IgD-negative memory B cell (primary cell): ENCODE results near the gene GCHFR. TPM values are rescaled to one million over a fixed set of nuclear protein-coding genes. Genes with fewer than 3 reads are reported as not detected.

Experiments used
- H3K27ac Mint-ChIP-seq, 3 donors: one replicate each; pipeline ENCODE4 v1.8.0; 2020 to 2022; ENCODE audit warnings: mild to moderate bottlenecking in 3 of 3, mixed read lengths in 3 of 3, moderate library complexity in 1 of 3
- H3K27me3 Mint-ChIP-seq: one replicate; pipeline ENCODE4 v1.8.0; 2021; ENCODE audit warnings: mixed read lengths
- H3K36me3 Mint-ChIP-seq: one replicate; pipeline ENCODE4 v1.8.0; 2020; ENCODE audit warnings: mild to moderate bottlenecking, mixed read lengths
- H3K4me1 Mint-ChIP-seq, 3 donors: one replicate each; pipeline ENCODE4 v1.8.0; 2020 to 2022; ENCODE audit warnings: mixed read lengths in 3 of 3, mild to moderate bottlenecking in 1 of 3
- H3K4me3 Mint-ChIP-seq, 4 donors: one replicate each; pipeline ENCODE4 v1.8.0; 2020 to 2022; ENCODE audit warnings: mild to moderate bottlenecking in 4 of 4, mixed read lengths in 4 of 4, moderate library complexity in 3 of 4
- H3K9me3 Mint-ChIP-seq, 3 donors: one replicate each; pipeline ENCODE4 v1.8.0; 2020 to 2021; ENCODE audit warnings: mixed read lengths in 3 of 3, mild to moderate bottlenecking in 1 of 3
- polyA plus RNA-seq: library from polyadenylated mRNA; unstranded; fragments of 300-500 nt; fragmentation: Illumina TruSeq; gene quantifications from one replicate; pipeline ENCODE4 v1.2.3, GENCODE V29; 2021

The GCHFR gene
- polyA plus RNA-seq, 1 donor from 2014 or later = 44.2 TPM

DNA sequence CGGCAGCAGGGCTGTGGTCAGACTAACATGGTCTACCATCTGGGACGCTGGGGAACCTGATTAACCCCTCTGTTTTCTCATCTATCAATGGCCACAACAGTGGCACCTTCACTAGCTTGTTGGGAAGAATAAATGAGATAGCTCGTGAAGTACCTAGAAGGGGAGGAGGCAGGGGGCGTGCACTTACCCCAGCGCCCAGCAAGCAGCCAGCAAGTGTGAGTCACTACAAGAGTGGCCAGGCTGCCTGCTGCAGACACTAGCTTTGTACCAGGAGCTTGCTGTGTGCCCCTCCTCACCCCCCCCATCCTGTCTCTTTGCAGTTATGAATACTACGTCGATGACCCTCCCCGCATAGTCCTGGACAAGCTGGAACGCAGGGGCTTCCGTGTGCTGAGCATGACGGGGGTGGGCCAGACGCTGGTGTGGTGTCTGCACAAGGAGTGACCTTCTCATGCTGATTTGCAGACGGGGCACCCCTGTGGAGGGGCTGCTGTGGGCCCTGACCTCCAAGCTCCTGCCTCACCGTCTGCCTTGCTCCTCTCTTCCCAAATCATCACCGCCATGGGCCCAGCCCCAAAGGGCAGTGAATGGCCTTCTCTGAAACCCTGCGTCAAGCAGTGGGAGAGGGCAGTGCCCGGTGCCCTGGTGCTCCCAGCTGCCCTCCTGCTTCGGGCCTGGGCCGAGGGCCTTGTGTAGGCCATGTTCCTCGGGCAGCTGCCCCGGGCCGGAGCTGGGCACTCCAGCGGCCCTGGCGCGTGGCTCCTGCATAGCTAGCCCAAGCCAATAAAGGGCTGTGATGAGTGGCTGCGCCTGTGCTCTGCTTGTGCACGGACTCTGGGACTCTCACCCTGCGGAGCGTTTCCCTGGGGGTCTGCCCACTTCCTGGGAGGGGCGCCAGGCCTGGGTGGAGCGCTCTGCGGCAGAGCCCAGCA lies 3.3 kb downstream of the GCHFR start:
- peaks cover 23 to 33% (median 28%) of the 10 kb centered on the region in 3 donors for H3K4me1 Mint-ChIP-seq
- H3K4me3 Mint-ChIP-seq = no peak overlapping the region
- H3K27ac Mint-ChIP-seq = peak overlapping the region in 1 of 3 donors; percentile 23
- peaks cover 2% of the 10 kb centered on the region for H3K27me3 Mint-ChIP-seq
- no peaks in the 10 kb centered on the region for H3K9me3 Mint-ChIP-seq
- H3K36me3 Mint-ChIP-seq = no peaks in the 10 kb centered on the region

DNA sequence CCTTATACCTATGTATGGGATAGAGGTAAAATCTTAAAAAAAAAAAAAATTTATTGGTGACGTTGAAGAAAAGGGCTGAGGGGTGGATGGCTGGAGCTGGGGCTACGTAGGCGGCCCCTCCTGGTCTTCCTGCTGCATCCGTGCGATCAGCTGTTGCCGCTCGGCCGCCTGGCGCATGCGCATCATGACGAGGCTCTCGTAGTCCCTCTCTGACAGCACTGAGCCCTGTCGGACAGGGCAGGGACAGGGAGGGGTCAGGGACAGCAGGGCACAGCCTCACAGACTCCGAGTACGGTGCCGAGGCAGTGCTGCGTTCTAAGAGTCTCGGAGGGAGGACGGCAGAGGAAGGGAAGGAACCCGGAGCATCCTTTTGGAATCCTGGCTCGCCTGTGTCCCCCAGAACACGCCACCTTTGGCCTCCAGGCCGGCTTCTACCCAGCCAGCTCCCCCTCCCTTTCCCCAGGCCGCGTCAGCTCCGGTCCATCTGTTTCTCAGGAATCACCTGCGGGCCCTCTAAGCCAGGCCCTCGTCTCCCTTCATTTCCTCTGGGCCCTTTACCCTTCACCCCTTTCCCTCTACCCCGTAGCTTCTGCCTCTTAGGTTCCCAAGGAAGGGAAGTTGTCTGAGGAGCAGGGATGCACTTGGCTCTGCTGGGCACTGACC lies 4.1 kb downstream of the GCHFR start:
- Mint-ChIP-seq H3K36me3 (no peaks in the 10 kb centered on the region), H3K4me3 (no peak overlapping the region), H3K9me3 (no peaks in the 10 kb centered on the region), H3K27ac (peak overlapping the region in 1 of 3 donors; percentile 90), H3K4me1 (peaks cover 23 to 33% (median 27%) of the 10 kb centered on the region in 3 donors), H3K27me3 (peaks cover 2% of the 10 kb centered on the region)

DNA sequence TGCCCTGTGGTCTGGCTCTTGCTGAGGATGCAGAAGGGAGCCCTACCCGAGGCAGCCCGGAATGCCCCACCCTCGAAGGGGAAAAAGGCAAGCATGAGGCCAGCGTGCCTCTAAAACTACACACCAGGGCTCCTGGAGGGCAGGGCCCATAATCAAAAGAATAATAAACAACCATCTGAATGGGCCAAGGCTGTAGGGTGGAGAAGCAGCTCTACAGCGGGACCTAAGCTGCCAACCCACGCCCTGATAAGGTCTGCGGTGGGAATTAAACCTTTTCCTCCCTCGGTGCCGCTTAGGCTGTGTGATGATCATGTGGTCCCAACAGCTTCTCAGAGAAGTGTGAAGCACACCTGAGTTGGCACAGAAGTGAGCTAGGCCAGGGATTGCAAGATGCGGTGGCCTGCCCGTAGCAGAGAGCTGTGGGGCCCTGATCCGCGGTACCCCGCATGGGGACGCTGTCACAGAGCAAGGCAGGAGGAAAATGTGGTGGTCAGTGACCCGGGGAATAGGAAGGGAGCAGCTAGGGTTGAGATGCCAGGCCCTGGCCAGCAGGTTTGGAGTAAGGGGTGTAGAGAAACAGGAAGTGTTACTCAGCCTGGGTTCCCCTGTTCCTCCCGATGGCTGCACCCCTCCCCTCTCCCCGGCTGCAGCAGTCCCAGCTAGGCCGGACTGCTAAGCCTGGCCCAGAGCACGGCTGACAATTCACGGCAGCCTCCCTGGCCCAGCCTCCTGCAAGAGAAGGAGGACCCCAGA lies 4.8 kb downstream of the GCHFR start:
- no peaks in the 10 kb centered on the region for H3K9me3 Mint-ChIP-seq
- H3K27ac Mint-ChIP-seq = peak overlapping the region in 2 of 3 donors; percentile 90 to 91
- H3K4me3 Mint-ChIP-seq = peak overlapping the region; percentile 21 to 88 (median 76)
- H3K36me3 Mint-ChIP-seq = no peaks in the 10 kb centered on the region
- H3K4me1 Mint-ChIP-seq = peaks cover 23 to 30% (median 25%) of the 10 kb centered on the region in 3 donors
- H3K27me3 Mint-ChIP-seq = no peaks in the 10 kb centered on the region

DNA sequence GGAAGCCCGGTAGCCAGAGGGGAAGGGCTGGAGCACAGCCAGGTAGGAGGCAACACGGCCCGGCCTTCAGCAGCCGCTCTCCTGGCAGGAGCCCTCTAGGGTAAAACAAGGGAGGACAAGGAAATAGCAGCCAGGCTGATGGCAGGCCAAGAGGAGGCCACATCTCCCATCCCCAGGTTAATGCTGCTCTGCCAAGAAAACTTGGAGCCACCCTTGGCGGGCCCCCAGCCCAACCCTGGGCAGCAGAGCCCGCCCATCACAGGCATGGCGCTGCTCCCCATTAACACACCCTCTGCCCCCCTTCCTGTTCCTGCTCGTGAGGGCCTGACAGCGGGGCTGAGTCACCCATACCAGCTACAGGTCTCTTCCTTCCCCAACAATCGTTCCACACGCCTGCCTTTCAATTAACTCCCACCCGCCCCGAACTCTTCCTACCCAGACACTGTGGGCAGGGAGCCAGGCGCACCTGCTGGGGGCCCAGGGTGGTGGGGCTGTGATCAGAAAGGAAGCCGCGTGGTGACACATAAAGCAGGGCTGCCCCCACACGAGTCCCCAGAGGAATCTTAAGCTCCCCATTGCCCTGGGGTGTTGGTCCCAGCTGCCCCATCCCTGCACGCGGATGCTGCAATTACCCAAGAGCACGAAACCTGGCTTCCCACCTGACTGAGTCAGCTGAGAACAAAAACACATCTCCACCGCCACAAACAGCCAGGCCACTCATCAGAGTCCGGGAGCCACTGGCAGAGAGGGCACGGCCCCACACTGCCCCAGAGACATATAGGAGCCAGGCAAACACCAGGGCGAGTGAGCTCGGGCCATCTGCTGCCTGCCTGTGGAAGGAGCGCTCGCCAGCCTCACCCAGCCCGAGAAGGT lies 5.6 kb downstream of the GCHFR start, which contains the start of gene C15orf62:
C15orf62 (plus strand) TSS at position 707 of the 873 bp plus-strand sequence. CDS start 516 bp downstream, outside the sequence.
- Mint-ChIP-seq H3K4me1 (peaks cover 21 to 30% (median 25%) of the 10 kb centered on the region in 3 donors), H3K4me3 (peak within 1 kb of the TSS; percentile 55 to 88 (median 76)), H3K27me3 (no peaks in the 10 kb centered on the region), H3K27ac (peak within 1 kb of the TSS; percentile 87 to 91 (median 90)), H3K36me3 (no peaks in the 10 kb centered on the region), H3K9me3 (no peaks in the 10 kb centered on the region)

DNA sequence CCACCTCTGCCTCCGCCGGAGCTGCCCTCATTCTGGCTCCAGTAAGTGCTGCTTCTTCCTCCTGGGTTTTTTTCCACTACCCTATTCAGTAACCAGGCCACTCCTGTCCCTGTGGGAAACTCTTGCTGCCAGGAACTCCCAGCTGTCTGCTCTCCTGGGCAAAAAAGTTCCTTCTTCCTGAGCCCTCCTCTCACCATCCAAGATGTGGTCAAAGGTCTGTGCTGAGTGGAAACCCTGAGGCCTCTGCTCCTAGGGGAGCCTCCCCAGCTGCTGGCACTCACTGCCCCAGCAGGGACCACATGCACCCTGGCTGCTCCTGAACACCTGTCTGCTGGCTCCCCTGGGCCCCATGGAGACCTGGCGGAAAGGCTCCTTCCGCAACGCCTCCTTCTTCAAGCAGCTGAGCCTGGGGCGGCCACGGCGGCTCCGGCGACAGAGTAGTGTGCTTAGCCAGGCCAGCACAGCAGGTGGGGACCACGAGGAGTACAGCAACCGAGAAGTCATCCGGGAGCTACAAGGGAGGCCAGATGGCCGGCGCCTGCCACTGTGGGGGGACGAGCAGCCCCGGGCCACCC lies 6.4 kb downstream of the GCHFR start:
- Mint-ChIP-seq H3K36me3 (no peaks in the 10 kb centered on the region), H3K4me1 (peaks cover 16 to 25% (median 21%) of the 10 kb centered on the region in 3 donors), H3K27ac (peak overlapping the region; percentile 87 to 91 (median 90)), H3K27me3 (no peaks in the 10 kb centered on the region), H3K9me3 (no peaks in the 10 kb centered on the region), H3K4me3 (peak overlapping the region in 3 of 4 donors; percentile 70 to 88 (median 83))

DNA sequence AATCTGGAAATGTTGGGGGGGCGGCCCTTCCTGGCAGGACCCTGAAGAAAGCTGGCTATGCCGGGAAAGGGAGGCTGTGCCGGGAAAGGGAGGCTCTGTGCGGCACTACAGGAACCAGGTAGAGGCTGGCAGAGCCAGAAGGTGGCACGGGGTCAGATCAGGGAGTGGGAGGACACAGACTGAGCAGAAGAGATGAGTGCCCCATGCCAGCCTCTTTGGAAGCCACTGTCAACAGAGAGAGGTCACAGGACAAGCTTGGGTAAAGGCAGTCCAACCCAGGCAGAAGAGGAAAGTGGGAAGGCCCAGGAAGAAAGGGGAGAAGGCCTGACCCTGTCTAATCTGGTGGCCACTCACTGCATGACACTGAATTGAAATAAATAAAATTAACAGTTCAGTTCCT lies 7.4 kb downstream of the GCHFR start:
- H3K4me3 Mint-ChIP-seq = no peak overlapping the region
- no peaks in the 10 kb centered on the region for H3K36me3 Mint-ChIP-seq
- H3K4me1 Mint-ChIP-seq = peaks cover 12 to 20% (median 19%) of the 10 kb centered on the region in 3 donors
- no peaks in the 10 kb centered on the region for H3K27me3 Mint-ChIP-seq
- H3K27ac Mint-ChIP-seq = peak overlapping the region in 1 of 3 donors; percentile 76
- no peaks in the 10 kb centered on the region for H3K9me3 Mint-ChIP-seq

DNA sequence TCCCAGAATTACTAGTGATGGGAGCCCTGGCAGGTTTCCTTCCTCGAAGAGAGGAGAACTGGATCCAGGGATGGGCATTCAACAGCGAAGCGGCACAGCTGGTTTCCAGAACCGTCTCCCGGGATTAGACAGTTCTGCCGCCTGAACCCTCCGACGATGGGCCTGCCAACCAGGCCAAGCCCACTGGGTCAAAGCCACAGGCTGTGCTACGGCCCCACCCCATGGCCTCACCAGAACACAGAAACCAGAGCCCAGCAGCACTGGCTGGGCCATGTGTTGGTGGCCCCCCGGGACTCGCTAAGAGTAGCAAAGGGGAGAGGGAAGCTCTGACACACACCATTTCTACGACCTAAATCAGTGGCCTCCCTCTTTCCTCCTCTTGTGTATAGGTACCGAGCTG lies 8.1 kb downstream of the GCHFR start:
- Mint-ChIP-seq H3K27me3 (no peaks in the 10 kb centered on the region), H3K27ac (no peak overlapping the region), H3K9me3 (no peaks in the 10 kb centered on the region), H3K4me3 (peak overlapping the region in 1 of 4 donors; percentile 2), H3K4me1 (peaks cover 12 to 20% (median 19%) of the 10 kb centered on the region in 3 donors), H3K36me3 (no peaks in the 10 kb centered on the region)

DNA sequence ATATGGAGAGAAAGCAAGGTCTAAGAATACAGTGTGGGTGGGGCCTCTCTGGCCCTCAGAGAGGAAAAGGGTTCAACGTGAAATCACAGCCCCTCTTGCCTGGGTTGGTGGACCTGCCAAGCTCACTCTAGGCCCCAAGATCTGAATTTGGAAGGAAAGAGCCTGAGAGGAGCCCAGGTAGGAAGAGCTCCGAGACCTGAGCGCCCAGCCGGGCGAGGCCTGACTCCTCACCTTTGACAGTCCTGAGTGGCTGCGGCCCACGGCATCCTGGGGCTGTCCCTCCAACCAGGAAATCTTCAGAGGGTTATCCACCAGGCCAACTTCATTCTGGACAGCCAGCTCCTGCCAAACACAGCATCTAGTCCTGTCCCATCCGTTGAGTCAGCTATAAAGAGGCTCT lies 9.6 kb downstream of the GCHFR start:
- no peak overlapping the region for H3K4me3 Mint-ChIP-seq
- H3K4me1 Mint-ChIP-seq = peaks cover 12 to 18% (median 16%) of the 10 kb centered on the region in 3 donors
- H3K9me3 Mint-ChIP-seq = no peaks in the 10 kb centered on the region
- no peaks in the 10 kb centered on the region for H3K36me3 Mint-ChIP-seq
- no peak overlapping the region for H3K27ac Mint-ChIP-seq
- no peaks in the 10 kb centered on the region for H3K27me3 Mint-ChIP-seq

DNA sequence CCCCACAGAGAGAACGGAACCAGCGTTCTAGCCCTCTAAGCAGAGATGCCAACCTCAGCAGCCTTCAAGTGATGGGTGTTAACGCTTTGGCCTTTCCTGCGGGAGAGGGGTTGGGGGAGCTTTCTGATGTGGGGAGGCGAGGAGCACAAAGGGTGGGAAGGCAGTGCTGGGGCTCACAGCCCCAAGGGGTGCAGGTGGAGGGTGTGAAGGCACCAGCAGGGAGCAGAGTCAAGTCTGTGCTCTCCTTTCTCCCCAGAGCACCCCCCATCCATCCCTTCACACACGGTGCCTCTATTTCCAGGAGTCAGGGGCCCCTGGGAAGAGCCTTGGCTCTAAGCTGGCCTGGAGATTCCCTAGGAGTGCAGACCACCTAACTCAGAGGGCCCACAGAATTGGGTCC lies 10.0 kb downstream of the GCHFR start:
- H3K36me3 Mint-ChIP-seq = no peaks in the 10 kb centered on the region
- peaks cover 9 to 14% (median 13%) of the 10 kb centered on the region in 3 donors for H3K4me1 Mint-ChIP-seq
- H3K4me3 Mint-ChIP-seq = no peak overlapping the region
- H3K27ac Mint-ChIP-seq = no peak overlapping the region
- H3K9me3 Mint-ChIP-seq = no peaks in the 10 kb centered on the region
- no peaks in the 10 kb centered on the region for H3K27me3 Mint-ChIP-seq

DNA sequence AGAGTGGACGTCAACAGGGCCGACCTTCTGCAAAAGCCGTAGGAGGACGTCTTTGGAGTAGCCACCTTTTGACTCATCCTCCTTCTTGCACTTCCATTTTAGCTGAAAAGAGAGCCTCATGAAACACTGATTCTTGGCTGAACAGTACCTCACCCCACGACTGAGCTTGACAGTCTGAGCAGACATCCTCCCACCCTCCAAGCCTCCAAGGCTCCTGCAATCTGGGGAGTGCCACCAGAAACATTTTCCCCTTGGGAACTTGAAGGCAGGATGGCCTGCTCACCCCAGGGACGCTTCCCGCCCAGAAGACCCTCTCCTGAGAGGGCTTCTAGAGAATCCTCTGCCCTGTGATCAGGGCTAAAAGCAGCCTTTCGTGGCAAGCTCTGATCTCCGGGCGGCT lies 11.1 kb downstream of the GCHFR start:
- H3K27me3 Mint-ChIP-seq = no peaks in the 10 kb centered on the region
- no peak overlapping the region for H3K27ac Mint-ChIP-seq
- peak overlapping the region in 1 of 4 donors; percentile 28 for H3K4me3 Mint-ChIP-seq
- no peaks in the 10 kb centered on the region for H3K36me3 Mint-ChIP-seq
- H3K4me1 Mint-ChIP-seq = peaks cover 1 to 3% (median 2%) of the 10 kb centered on the region in 3 donors
- no peaks in the 10 kb centered on the region for H3K9me3 Mint-ChIP-seq

DNA sequence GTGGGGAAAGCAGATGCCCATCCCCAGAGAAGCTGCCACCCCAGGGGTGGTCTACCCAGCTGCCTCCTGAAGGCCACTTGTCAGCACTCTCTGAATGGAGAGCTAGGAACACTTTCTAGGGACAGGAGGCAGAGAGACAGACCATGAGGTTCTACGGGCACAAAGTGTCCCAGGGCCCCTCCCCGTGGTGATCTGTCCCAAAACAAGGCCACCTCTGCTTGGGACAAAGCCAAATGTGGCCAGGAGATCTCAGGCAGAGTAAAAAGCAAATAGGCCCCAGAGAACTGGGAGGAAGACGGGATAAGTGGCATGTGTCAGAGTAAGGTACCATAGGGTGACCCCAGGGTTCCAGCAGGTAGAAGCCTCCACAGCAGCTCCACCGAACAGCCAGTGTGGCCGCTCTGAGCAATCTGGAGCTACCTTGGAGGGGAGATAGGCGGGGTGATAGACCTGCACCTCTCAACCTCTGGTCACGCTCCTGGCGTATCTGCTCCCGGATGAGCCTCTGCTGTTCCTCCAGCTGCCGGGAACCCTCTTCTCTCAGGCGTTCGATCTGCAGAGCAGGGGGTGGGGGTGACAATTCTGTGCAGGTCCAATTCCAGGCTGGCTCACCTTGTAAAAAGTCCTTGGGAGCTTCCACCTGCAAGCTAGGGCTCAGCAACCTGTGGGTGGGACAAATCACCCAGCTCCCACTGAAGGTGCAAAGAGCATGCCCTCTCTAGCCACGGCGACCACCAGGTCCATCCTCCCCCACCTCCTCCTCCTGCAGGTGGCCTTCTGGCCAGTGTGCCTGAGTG lies 12.1 kb downstream of the GCHFR start:
- H3K27me3 Mint-ChIP-seq = no peaks in the 10 kb centered on the region
- H3K4me3 Mint-ChIP-seq = no peak overlapping the region
- no peak overlapping the region for H3K27ac Mint-ChIP-seq
- no peaks in the 10 kb centered on the region for H3K4me1 Mint-ChIP-seq
- no peaks in the 10 kb centered on the region for H3K9me3 Mint-ChIP-seq
- H3K36me3 Mint-ChIP-seq = no peaks in the 10 kb centered on the region

DNA sequence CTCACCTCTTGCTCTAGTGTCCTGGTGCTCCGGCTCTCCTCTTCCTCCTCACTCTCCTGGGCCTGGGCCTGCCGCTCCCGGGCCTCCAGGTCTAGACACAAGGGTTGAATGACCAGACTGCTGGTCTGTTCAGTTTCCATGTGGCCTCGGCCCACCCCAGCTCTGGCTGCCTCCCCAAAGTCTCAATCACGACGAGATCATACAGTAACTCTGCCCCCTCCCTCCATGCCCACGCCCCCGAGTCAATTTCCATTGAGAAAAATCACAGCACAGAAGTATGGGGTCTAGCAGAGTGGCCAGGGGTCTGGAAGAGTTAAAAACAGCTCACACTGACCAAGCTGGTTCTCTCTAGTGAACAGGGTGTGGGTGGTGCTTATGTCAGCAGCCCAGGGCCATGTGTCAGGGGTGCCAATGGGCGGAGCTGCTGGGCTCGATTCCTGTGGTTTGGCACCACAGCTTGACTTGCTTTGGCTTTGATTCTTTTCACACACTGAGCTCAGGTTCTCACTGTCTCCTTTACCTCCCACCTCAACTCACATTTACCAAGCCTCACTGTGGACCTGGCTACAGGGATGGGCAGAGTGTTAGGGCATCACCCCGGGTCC lies 12.8 kb downstream of the GCHFR start:
- Mint-ChIP-seq H3K36me3 (no peaks in the 10 kb centered on the region), H3K27me3 (no peaks in the 10 kb centered on the region), H3K27ac (no peak overlapping the region), H3K9me3 (no peaks in the 10 kb centered on the region), H3K4me1 (no peaks in the 10 kb centered on the region), H3K4me3 (no peak overlapping the region)
